Prostate gland (tissue), 2 donors: ENCODE measurements around the gene PHC2. TPM values are rescaled to one million over a fixed set of nuclear protein-coding genes. Genes with fewer than 3 reads are reported as not detected.

Experiments used
- DNase-seq: peaks from one replicate; pipeline ENCODE4 v3.0.0-alpha.2; 2019; ENCODE audit warnings: low spot score
- H3K27ac ChIP-seq, 2 donors: fragments of 200-600 bp; sonication (generic); 2 replicates each; pipeline ENCODE4 v1.5.1; 2017 to 2019
- H3K27me3 ChIP-seq: fragments of 200-600 bp; sonication (generic); replicated peaks from 2 replicates; pipeline ENCODE4 v1.5.1; 2019; ENCODE audit not compliant: insufficient read depth
- H3K36me3 ChIP-seq, 2 donors: fragments of 200-600 bp; sonication (generic); 1 replicate in 1 of 2; 2 replicates in 1 of 2; pipeline versions ENCODE4 v1.5.1 to v1.8.1; 2017 to 2019
- H3K4me1 ChIP-seq: fragments of 200-600 bp; sonication (generic); replicated peaks from 2 replicates; pipeline ENCODE4 v1.5.1; 2019
- H3K4me3 ChIP-seq, 2 donors: fragments of 200-600 bp; sonication (generic); 2 replicates each; pipeline ENCODE4 v1.5.1; 2017 to 2019
- H3K9me3 ChIP-seq: fragments of 200-600 bp; sonication (generic); 2 replicates; pipeline ENCODE4 v1.5.1; 2017
- POLR2A ChIP-seq: fragments of 450-650 bp; IDR thresholded peaks from one replicate; pipeline ENCODE4 v1.6.1; 2016; ENCODE audit warnings: antibody characterized with exemption, mild to moderate bottlenecking
- POLR2AphosphoS5 ChIP-seq: sonication (generic); formaldehyde crosslinking; IDR thresholded peaks from one replicate; pipeline ENCODE4 v1.6.1; 2017; ENCODE audit warnings: antibody characterized with exemption
- WGBS: methylation state at CpG from one replicate; pipeline ENCODE4 v1.1.5; 2018; 5-methylcytosine and 5-hydroxymethylcytosine counted together
- intact Hi-C: fragments of 100-400 bp; cut with DNase I; formaldehyde crosslinking; loops from one replicate; pipeline ENCODE4 v1.14.2; 2022
- total RNA-seq, 2 donors: library from RNA; depleted of rRNA; stranded (reverse); fragments of >200 nt; gene quantifications; one replicate each; pipeline ENCODE4 v1.1.0, GENCODE V29; 2016
- TF ChIP-seq, protein P1 (sequence below), 4 experiments: fragments of 200-600 bp in 2 of 4; fragments of 450-650 bp in 2 of 4; sonication (generic) in 2 of 4; IDR thresholded peaks; 1 replicate in 3 of 4; 2 replicates in 1 of 4; pipeline ENCODE4 v1.5.1; 2016 to 2019; ENCODE audit warnings: antibody characterized with exemption in 4 of 4, mild to moderate bottlenecking in 2 of 4, moderate library complexity in 2 of 4

PHC2 gene, protein sequence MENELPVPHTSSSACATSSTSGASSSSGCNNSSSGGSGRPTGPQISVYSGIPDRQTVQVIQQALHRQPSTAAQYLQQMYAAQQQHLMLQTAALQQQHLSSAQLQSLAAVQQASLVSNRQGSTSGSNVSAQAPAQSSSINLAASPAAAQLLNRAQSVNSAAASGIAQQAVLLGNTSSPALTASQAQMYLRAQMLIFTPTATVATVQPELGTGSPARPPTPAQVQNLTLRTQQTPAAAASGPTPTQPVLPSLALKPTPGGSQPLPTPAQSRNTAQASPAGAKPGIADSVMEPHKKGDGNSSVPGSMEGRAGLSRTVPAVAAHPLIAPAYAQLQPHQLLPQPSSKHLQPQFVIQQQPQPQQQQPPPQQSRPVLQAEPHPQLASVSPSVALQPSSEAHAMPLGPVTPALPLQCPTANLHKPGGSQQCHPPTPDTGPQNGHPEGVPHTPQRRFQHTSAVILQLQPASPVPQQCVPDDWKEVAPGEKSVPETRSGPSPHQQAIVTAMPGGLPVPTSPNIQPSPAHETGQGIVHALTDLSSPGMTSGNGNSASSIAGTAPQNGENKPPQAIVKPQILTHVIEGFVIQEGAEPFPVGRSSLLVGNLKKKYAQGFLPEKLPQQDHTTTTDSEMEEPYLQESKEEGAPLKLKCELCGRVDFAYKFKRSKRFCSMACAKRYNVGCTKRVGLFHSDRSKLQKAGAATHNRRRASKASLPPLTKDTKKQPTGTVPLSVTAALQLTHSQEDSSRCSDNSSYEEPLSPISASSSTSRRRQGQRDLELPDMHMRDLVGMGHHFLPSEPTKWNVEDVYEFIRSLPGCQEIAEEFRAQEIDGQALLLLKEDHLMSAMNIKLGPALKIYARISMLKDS
- total RNA-seq: 100 to 1,000 TPM in 1 of 2 donors, 10 to 100 TPM in 1; 75.0 to 131 TPM

DNA sequence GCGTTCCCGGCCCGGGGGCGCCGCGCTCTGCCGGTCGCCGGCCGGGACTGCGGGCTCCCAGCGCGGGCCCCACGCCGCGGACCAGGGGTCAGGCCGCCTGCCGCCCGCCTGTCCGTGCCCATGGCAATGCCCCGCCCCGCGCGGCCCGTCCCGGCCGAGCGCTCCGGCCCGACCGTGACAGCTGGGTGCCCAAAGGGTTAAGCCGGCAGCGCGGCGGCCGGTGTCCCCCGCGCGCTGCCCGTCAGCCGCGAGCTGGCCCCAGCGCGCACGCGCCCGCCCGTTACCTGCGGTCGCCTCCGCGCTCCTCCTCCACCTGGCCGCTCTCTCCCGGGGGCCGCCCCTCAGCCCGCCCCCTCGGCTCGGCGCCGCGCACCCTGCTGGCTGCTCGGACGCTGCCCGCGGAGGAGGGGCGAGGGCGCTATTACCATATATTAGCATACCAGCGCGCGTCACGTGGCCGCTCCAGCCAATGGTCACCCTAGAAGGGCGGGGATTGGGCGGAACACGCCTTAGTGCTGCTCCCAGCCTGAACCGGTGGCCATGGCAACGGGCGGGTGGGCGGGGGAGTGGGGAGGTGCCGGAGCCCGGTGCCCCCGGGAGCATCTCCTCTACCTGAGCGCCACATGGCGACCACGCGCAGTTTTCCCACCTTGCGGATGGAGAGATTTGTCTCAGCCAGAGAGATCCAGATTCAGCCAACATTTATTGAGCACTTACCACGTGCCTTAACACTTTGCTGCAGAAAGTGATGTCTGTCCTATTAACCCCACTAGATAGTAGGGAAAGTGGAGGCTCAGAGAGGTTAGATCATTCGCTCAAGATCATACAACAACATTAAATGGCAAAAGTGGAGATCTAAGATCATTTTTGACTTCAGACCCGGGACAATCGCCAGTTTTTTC, at the start of gene PHC2:
Gene PHC2 (minus strand): TSS at position 404 of the 902 bp plus-strand sequence. CDS start 55,556 bp downstream, outside the sequence.
- Histone ChIP-seq H3K9me3 (no peaks in the 10 kb centered on the region), H3K27ac (peak within 1 kb of the TSS; percentile 68 to 78), H3K36me3 (no peaks in the 10 kb centered on the region), H3K4me3 (peak within 1 kb of the TSS; percentile 73 to 92), H3K4me1 (no peaks in the 10 kb centered on the region), H3K27me3 (no peaks in the 10 kb centered on the region)
- intact Hi-C loops: loop anchor here (5.0 kb wide), 1 partner anchor 59 kb away; no protein-coding TSS in a partner anchor
- DNase-seq: peak; percentile 98
- WGBS: 3% methylated on average over 77 of the region's 91 CpGs
- TF ChIP-seq POLR2AphosphoS5 (peak; percentile 85), POLR2A (peak; percentile 74)
- TF ChIP-seq, protein P1, sequence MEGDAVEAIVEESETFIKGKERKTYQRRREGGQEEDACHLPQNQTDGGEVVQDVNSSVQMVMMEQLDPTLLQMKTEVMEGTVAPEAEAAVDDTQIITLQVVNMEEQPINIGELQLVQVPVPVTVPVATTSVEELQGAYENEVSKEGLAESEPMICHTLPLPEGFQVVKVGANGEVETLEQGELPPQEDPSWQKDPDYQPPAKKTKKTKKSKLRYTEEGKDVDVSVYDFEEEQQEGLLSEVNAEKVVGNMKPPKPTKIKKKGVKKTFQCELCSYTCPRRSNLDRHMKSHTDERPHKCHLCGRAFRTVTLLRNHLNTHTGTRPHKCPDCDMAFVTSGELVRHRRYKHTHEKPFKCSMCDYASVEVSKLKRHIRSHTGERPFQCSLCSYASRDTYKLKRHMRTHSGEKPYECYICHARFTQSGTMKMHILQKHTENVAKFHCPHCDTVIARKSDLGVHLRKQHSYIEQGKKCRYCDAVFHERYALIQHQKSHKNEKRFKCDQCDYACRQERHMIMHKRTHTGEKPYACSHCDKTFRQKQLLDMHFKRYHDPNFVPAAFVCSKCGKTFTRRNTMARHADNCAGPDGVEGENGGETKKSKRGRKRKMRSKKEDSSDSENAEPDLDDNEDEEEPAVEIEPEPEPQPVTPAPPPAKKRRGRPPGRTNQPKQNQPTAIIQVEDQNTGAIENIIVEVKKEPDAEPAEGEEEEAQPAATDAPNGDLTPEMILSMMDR (IDR thresholded peaks at IDR 0.05): peak; percentile 28 to 86 (median 52)

DNA sequence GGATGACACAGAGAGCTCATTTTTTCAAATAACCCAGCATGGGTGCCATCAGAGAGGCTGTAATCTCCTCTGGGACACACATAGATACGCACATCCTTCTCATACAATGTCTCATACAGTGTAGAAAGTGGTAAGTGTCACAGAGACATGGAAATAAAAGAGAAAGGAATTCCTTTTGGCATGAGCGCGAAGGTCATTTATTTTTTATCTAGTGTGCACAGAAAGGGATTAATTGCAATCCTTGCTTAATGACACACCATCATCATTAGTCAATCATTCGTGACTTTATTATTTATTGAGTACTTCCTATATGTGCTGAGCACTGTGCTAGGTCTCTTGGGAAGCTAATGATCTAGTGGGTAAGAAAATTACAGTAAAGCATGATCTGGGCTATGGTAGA, 46.6 kb upstream of the PHC2 start:
- Histone ChIP-seq H3K4me3 (no peak overlapping the region), H3K4me1 (no peaks in the 10 kb centered on the region), H3K9me3 (no peaks in the 10 kb centered on the region), H3K27me3 (no peaks in the 10 kb centered on the region), H3K36me3 (no peaks in the 10 kb centered on the region), H3K27ac (no peak overlapping the region)
- DNase-seq: no peak
- intact Hi-C loops: loop anchor here (10.0 kb wide), 1 partner anchor 263 kb away; no protein-coding TSS in a partner anchor
- WGBS: 71% methylated on average over 4 of the region's 4 CpGs
- TF ChIP-seq POLR2AphosphoS5: no peak
- no peak for TF ChIP-seq POLR2A
- TF ChIP-seq, protein P1 (IDR thresholded peaks at IDR 0.05): no peak

DNA sequence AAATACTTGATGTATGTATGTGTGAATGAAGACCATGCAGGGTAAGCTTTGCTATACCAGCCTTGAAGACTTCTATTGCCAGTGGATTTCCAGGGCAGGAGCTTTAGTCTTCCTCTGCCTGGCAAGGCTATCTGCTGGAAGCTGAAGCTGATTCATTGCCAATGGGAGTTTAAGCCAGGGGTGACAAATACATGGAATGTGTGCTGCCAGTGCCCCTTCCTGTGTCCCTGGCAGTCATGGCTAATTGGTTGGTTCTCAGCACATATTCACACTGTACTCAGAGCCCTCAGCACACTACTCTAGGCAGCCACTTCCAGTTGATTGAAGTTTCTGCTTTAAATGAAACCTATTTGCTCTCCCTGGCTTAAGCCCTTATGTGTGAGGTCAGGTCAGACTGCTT, 43.0 kb upstream of the PHC2 start:
- no peaks in the 10 kb centered on the region for H3K27me3 ChIP-seq
- DNase-seq: no peak
- H3K9me3 ChIP-seq: no peaks in the 10 kb centered on the region
- no peak overlapping the region for H3K27ac ChIP-seq
- no peaks in the 10 kb centered on the region for H3K4me1 ChIP-seq
- intact Hi-C loops: loop anchor here (5.0 to 10.0 kb wide), 2 partner anchors 107 to 259 kb away; no protein-coding TSS in a partner anchor
- no peaks in the 10 kb centered on the region for H3K36me3 ChIP-seq
- H3K4me3 ChIP-seq: no peak overlapping the region
- TF ChIP-seq POLR2A (no peak), POLR2AphosphoS5 (no peak)
- TF ChIP-seq, protein P1 (IDR thresholded peaks at IDR 0.05): no peak

DNA sequence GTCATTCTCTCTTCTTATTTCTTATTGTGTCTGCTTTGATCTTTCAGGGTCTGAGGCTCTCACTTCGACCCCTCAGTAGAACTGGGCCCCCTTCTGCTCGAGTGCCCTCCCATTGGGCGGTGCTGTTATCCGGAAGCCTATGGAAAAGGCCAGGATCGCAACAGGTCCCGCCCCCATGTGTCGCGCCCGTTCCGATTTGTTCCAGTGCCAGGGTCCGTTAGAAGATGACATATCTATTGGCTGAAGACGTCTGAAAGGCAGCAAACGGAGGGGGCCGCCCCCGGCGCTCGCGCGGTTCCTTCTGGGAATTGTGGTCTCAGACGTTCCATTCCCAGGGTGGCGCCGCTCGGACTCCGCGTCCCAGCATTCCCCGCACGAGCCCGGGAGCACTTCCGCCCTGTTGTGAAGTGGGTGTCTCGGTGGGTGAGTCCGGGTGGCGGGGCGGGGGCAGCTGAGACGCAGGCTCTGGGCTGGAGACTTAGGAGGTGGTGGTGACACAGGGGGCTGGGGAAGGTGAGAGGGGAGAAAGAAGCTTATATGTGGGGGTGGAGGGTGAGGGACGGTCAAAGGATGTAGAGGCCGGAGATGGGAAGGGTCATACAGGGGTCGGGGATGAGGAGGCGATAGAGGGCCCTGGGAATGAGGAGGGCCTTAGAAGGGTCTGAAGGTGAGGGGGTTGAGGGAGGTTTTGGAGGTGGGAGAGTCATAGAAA, 41.5 kb upstream of the PHC2 start, which contains the start of gene ZSCAN20:
Gene ZSCAN20 (plus strand): TSS at position 377 of the 712 bp plus-strand sequence. CDS start 6,644 bp downstream, outside the sequence.
- peak; percentile 96 for DNase-seq
- no peaks in the 10 kb centered on the region for H3K27me3 ChIP-seq
- H3K4me3 ChIP-seq: peak within 1 kb of the TSS; percentile 41 to 44
- TF ChIP-seq POLR2AphosphoS5: peak; percentile 96
- TF ChIP-seq, protein P1 (IDR thresholded peaks at IDR 0.05): peak in 2 of 4 experiments; percentile 18 to 28
- peak; percentile 41 for TF ChIP-seq POLR2A
- H3K36me3 ChIP-seq: no peaks in the 10 kb centered on the region
- WGBS: under 1% methylated on average over 37 of the region's 38 CpGs
- intact Hi-C loops: loop anchor here (5.0 to 10.0 kb wide), 2 partner anchors 105 to 258 kb away; no protein-coding TSS in a partner anchor
- H3K4me1 ChIP-seq: no peaks in the 10 kb centered on the region
- peak within 1 kb of the TSS; percentile 53 to 70 for H3K27ac ChIP-seq
- H3K9me3 ChIP-seq: no peaks in the 10 kb centered on the region
